K562 treated with DMSO at 1 percent for 4 hours (cell line): ENCODE measurements around the gene LRRC53. TPM values are rescaled to one million over a fixed set of nuclear protein-coding genes. Genes with fewer than 3 reads are reported as not detected.

ENCODE experiments used
- total RNA-seq: library from RNA; unstranded; fragments of 300-600 nt; gene quantifications from 2 replicates; pipeline ENCODE4 v1.2.3, GENCODE V29; 2022; ENCODE audit not compliant: insufficient read depth

Gene LRRC53, protein sequence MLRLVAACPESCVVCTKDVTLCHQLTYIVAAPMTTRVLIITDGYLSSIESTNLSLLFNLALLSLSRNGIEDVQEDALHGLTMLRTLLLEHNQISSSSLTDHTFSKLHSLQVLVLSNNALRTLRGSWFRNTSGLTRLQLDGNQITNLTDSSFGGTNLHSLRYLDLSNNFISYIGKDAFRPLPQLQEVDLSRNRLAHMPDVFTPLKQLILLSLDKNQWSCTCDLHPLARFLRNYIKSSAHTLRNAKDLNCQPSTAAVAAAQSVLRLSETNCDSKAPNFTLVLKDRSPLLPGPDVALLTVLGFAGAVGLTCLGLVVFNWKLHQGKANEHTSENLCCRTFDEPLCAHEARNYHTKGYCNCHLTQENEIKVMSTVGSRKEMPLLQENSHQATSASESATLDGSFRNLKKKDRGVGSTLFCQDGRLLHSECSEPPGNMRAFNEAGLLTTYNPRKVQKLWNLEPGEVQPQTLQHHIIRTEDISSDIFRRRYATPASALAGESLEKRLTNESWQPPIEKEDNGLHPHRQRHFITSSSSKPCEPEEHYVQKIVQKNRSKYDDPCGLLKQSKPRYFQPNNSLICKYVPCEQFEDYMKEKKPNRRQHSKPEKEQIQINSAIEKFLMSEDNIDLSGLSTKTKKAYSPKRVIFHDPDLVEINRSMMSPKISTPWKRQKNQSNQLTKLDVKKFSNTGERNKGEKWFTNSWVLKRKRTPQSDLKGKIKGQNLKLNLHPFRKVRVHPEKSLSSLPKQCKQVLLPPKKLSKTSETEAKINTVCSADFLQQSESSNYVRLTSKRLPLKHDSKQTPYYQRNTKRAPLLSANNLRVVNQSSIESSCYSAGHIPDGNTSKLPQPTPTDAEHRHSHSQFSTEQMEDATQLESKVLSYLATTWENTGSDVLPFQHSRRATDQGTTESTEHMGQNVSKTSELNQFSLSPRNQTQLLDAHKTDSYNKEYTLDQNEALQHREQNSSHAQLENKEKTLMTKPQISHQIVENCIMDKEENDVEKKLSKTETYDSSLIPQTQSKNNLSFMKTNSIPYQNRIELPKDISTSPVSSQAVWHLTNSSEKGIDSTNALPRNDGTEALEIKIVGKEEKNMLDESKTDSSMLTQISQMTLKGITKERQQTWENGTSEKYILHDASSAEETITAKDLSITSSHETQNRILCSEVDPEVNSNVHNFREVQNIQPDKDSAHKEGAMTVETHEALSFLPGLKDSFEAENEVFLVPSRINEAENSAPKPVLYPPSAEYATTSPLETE
- total RNA-seq: not detected in 2 replicates

DNA sequence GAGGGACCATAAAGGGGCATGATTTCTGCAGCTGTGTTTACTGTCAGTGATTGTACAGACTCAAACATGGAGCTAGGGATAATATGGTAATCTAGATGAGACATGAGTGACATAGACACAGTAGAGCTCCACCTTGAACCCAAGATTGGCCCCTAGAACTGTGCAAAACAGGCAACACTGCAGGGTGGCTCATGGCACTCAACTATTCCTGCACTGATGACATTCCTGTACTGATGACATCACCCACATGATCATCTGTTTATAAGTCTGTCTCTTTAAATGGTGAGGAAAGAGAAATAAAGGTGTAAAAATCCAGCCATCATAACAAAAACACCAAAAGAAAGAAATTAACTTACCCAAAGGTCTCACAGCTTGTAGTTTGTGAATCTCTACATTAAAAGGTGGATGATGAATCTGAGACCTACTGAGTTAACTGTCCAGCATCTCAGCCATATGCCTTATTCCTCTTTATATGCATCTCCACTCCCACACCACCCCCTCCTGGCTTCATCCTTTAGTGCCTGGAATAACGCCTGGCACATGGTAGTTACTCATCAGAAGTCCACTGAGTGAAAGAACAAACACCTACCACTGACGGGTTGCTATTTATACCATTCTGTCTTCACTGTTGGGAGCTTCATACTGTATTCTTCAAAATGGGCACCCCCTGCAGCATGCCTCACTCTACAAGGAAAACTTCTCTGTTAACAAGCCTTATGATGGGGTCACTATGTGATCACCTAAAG is at the start of gene LRRC53:
Gene LRRC53 (minus strand): TSS at position 442 of the 746 bp plus-strand sequence. CDS start 29,262 bp downstream, outside the sequence.

Other genes starting within 250 kb of the LRRC53 start
- gene ERICH3, start 161.2 kb upstream of the LRRC53 start, total RNA-seq: not detected in 2 replicates
- gene CRYZ, start 220.4 kb upstream of the LRRC53 start, total RNA-seq: 36.1 and 43.1 TPM in 2 replicates
- 12.5 and 17.8 TPM in 2 replicates for gene TYW3, start 220.5 kb upstream of the LRRC53 start, total RNA-seq